GM19043 (cell line): ENCODE data around the gene CDH23.

Source experiments
- ATAC-seq: cut with Tn5 transposase; IDR thresholded peaks from one replicate; pipeline ENCODE4 v1.9.1; 2021; ENCODE audit warnings: low read depth; ENCODE audit not compliant: unreplicated experiment

CDH23 gene

GRCh38 chr10:71816936-71817618, 420.4 kb downstream of the CDH23 start:
- no peak for ATAC-seq

GRCh38 chr10:71817831-71818655, 421.3 kb downstream of the CDH23 start:
- ATAC-seq = no peak

GRCh38 chr10:71818674-71819260, 422.0 kb downstream of the CDH23 start:
- ATAC-seq = no peak

- ATAC-seq = no peak
Measured at GRCh38 chr10:71819441-71819861, 422.7 kb downstream of the CDH23 start.

- ATAC-seq = no peak
Measured at GRCh38 chr10:71819985-71820384, 423.3 kb downstream of the CDH23 start.

- ATAC-seq = no peak
Measured at GRCh38 chr10:71820966-71821365, 424.2 kb downstream of the CDH23 start.

- ATAC-seq = no peak
Measured at GRCh38 chr10:71821909-71822763, 425.4 kb downstream of the CDH23 start.

GRCh38 chr10:71823356-71823755, 426.6 kb downstream of the CDH23 start:
- ATAC-seq = no peak

- no peak for ATAC-seq
Measured at GRCh38 chr10:71824333-71824732, 427.6 kb downstream of the CDH23 start.

GRCh38 chr10:71825217-71825616, 428.5 kb downstream of the CDH23 start:
- no peak for ATAC-seq

- ATAC-seq = no peak
Measured at GRCh38 chr10:71827852-71828251, 431.1 kb downstream of the CDH23 start.

GRCh38 chr10:71828702-71829101, 432.0 kb downstream of the CDH23 start:
- ATAC-seq = no peak

GRCh38 chr10:71829171-71829570, 432.5 kb downstream of the CDH23 start:
- no peak for ATAC-seq

- ATAC-seq = no peak
Measured at GRCh38 chr10:71829896-71830295, 433.2 kb downstream of the CDH23 start.

GRCh38 chr10:71830726-71831125, 434.0 kb downstream of the CDH23 start:
- no peak for ATAC-seq

- no peak for ATAC-seq
Measured at GRCh38 chr10:71831646-71832552, 435.2 kb downstream of the CDH23 start.

GRCh38 chr10:71832967-71833366, 436.2 kb downstream of the CDH23 start:
- ATAC-seq = no peak

GRCh38 chr10:71833451-71834342, 437.0 kb downstream of the CDH23 start:
- no peak for ATAC-seq

GRCh38 chr10:71834343-71834674, 437.6 kb downstream of the CDH23 start:
- no peak for ATAC-seq
